ENCODE results near the gene LHB. TPM values are rescaled to one million over a fixed set of nuclear protein-coding genes. Genes with fewer than 3 reads are reported as not detected.

LHB gene
- total RNA-seq, 1 experiment from 2014 or later: 1.6 TPM

GRCh38 chr19:48988286-48988685, 28.6 kb downstream of the LHB start:
- BruUV-seq (replicated peaks): no TSS peak
- POLR2A ChIA-PET (ENCODE audit: unreplicated experiment): interaction anchor here (0.7 kb wide), 1 partner anchor 170 kb away, joined by 9 read pairs; no protein-coding TSS in a partner anchor
- Histone ChIP-seq H4K20me1 (ENCODE audit: insufficient read depth) (no peaks in the 10 kb centered on the region; the same call in 1 of the 2 replicates), H3K27ac (no peak overlapping the region), H2AFZ (no peak overlapping the region), H3K27me3 (ENCODE audit: insufficient read depth, low read depth) (no peaks in the 10 kb centered on the region), H3K36me3 (ENCODE audit: low read depth) (peaks cover 7% of the 10 kb centered on the region; the same call in 1 of the 2 replicates), H3K4me2 (no peak overlapping the region), H3K4me1 (replicated peaks; ENCODE audit: insufficient read depth) (peaks cover 7% of the 10 kb centered on the region; the same call in 1 of the 2 replicates), H3K79me2 (ENCODE audit: low read depth) (peaks cover 29% of the 10 kb centered on the region), H3K4me3 (no peak overlapping the region), H3K9me2 (ENCODE audit: insufficient read depth) (no peaks in the 10 kb centered on the region), H3K9me3 (ENCODE audit: insufficient read depth, low read depth) (no peaks in the 10 kb centered on the region), H3F3A (ENCODE audit: insufficient read depth, low read depth) (peaks cover 14% of the 10 kb centered on the region)
- TF ChIP-seq EZH2 (IDR thresholded peaks at IDR 0.05; ENCODE audit: low read depth) (no peak), CTCF (conservative IDR thresholded peaks at IDR 0.05) (no peak)
- DNase-seq: no peak
- CTCF ChIA-PET: no interaction called here
- intact Hi-C loops (cut with micrococcal nuclease; ENCODE audit: unreplicated experiment): no loop called here

GRCh38 chr19:48987323-48987722, 29.6 kb downstream of the LHB start:
- Histone ChIP-seq H3K4me1 (replicated peaks; ENCODE audit: insufficient read depth) (peaks cover 7% of the 10 kb centered on the region; the same call in 1 of the 2 replicates), H3K4me3 (no peak overlapping the region), H2AFZ (no peak overlapping the region), H3F3A (ENCODE audit: insufficient read depth, low read depth) (peaks cover 9% of the 10 kb centered on the region), H3K36me3 (ENCODE audit: low read depth) (peaks cover 7% of the 10 kb centered on the region; the same call in 1 of the 2 replicates), H3K9me3 (ENCODE audit: insufficient read depth, low read depth) (no peaks in the 10 kb centered on the region), H3K9me2 (ENCODE audit: insufficient read depth) (no peaks in the 10 kb centered on the region), H4K20me1 (ENCODE audit: insufficient read depth) (no peaks in the 10 kb centered on the region; the same call in 1 of the 2 replicates), H3K27me3 (ENCODE audit: insufficient read depth, low read depth) (no peaks in the 10 kb centered on the region), H3K79me2 (ENCODE audit: low read depth) (peaks cover 23% of the 10 kb centered on the region), H3K27ac (no peak overlapping the region), H3K4me2 (no peak overlapping the region)
- TF ChIP-seq CTCF (conservative IDR thresholded peaks at IDR 0.05) (no peak), EZH2 (IDR thresholded peaks at IDR 0.05; ENCODE audit: low read depth) (no peak)
- POLR2A ChIA-PET (ENCODE audit: unreplicated experiment): interaction anchor here (0.7 kb wide), 1 partner anchor 68 kb away, joined by 4 read pairs; no protein-coding TSS in a partner anchor
- intact Hi-C loops (cut with micrococcal nuclease; ENCODE audit: unreplicated experiment): no loop called here
- no peak for DNase-seq
- BruUV-seq (replicated peaks): no TSS peak
- CTCF ChIA-PET: no interaction called here

GRCh38 chr19:48986211-48986610, 30.7 kb downstream of the LHB start:
- no peaks in the 10 kb centered on the region; the same call in 1 of the 2 replicates for H4K20me1 ChIP-seq (ENCODE audit: insufficient read depth)
- H3K4me3 ChIP-seq: no peak overlapping the region
- no peaks in the 10 kb centered on the region for H3K9me2 ChIP-seq (ENCODE audit: insufficient read depth)
- no peak for DNase-seq
- H2AFZ ChIP-seq: no peak overlapping the region
- H3K4me2 ChIP-seq: no peak overlapping the region
- H3K27ac ChIP-seq: no peak overlapping the region
- BruUV-seq (replicated peaks): no TSS peak
- no peaks in the 10 kb centered on the region for H3K4me1 ChIP-seq (replicated peaks; ENCODE audit: insufficient read depth)
- CTCF ChIA-PET: interaction anchor here (0.6 kb wide), 3 partner anchors 44 to 296 kb away, joined by 3 to 5 read pairs (median 4); no protein-coding TSS in a partner anchor
- peaks cover 7% of the 10 kb centered on the region; the same call in 1 of the 2 replicates for H3K36me3 ChIP-seq (ENCODE audit: low read depth)
- TF ChIP-seq EZH2 (IDR thresholded peaks at IDR 0.05; ENCODE audit: low read depth) (no peak), CTCF (conservative IDR thresholded peaks at IDR 0.05) (no peak)
- intact Hi-C loops (cut with micrococcal nuclease; ENCODE audit: unreplicated experiment): no loop called here
- H3K27me3 ChIP-seq (ENCODE audit: insufficient read depth, low read depth): no peaks in the 10 kb centered on the region
- peaks cover 9% of the 10 kb centered on the region for H3F3A ChIP-seq (ENCODE audit: insufficient read depth, low read depth)
- H3K79me2 ChIP-seq (ENCODE audit: low read depth): peaks cover 12% of the 10 kb centered on the region
- POLR2A ChIA-PET (ENCODE audit: unreplicated experiment): no interaction called here
- no peaks in the 10 kb centered on the region for H3K9me3 ChIP-seq (ENCODE audit: insufficient read depth, low read depth)

Measured in PC-9 (cell line).